ENCODE measurements around the gene KIAA1328.

KIAA1328 gene

GRCh38 chr18:37259711-37260110 is 430.8 kb downstream of the KIAA1328 start:
- no peak for DNase-seq

- no peak for DNase-seq
Observed at GRCh38 chr18:37260367-37261093, 431.6 kb downstream of the KIAA1328 start.

- DNase-seq = no peak
Observed at GRCh38 chr18:37261246-37261840, 432.4 kb downstream of the KIAA1328 start.

- no peak for DNase-seq
Observed at GRCh38 chr18:37261988-37262387, 433.1 kb downstream of the KIAA1328 start.

- DNase-seq = no peak
Observed at GRCh38 chr18:37264956-37265355, 436.0 kb downstream of the KIAA1328 start.

- no peak for DNase-seq
Observed at GRCh38 chr18:37265382-37265781, 436.5 kb downstream of the KIAA1328 start.

GRCh38 chr18:37266290-37266689 is 437.4 kb downstream of the KIAA1328 start:
- DNase-seq = no peak

- no peak for DNase-seq
Observed at GRCh38 chr18:37270038-37270665, 441.2 kb downstream of the KIAA1328 start.

- no peak for DNase-seq
Observed at GRCh38 chr18:37270666-37271052, 441.7 kb downstream of the KIAA1328 start.

GRCh38 chr18:37272226-37272625 is 443.3 kb downstream of the KIAA1328 start:
- no peak for DNase-seq

- DNase-seq = no peak
Observed at GRCh38 chr18:37272841-37273240, 443.9 kb downstream of the KIAA1328 start.

GRCh38 chr18:37274309-37275236 is 445.6 kb downstream of the KIAA1328 start:
- DNase-seq = no peak

GRCh38 chr18:37275237-37275741 is 446.4 kb downstream of the KIAA1328 start:
- DNase-seq = no peak

GRCh38 chr18:37276111-37276890 is 447.4 kb downstream of the KIAA1328 start:
- no peak for DNase-seq

- no peak for DNase-seq
Observed at GRCh38 chr18:37277804-37278203, 448.9 kb downstream of the KIAA1328 start.
